Limb (tissue), 2 donors: ENCODE measurements around the gene NCKIPSD.

ENCODE experiments used
- DNase-seq, 2 donors: peaks; one replicate each; pipeline ENCODE4 v3.0.0-alpha.2; 2016; ENCODE audit errors: extremely low spot score in 2 of 2

The NCKIPSD gene

GRCh38 chr3:48623851-48624547 is 61.7 kb downstream of the NCKIPSD start:
- DNase-seq, result no peak
